H1 (cell line): Measurements from ENCODE around the gene VAT1. TPM values are rescaled to one million over a fixed set of nuclear protein-coding genes. Genes with fewer than 3 reads are reported as not detected.

Experiments
- CTCF ChIA-PET: fragments of 300-600 bp; sonication (Branson Sonifier 250); formaldehyde crosslinking; loops from one replicate; lab custom pipeline; 2021; ENCODE audit not compliant: partially characterized antibody; lab: Charles Lee
- POLR2A ChIA-PET: fragments of 300-600 bp; sonication (Branson Sonifier 250); formaldehyde crosslinking; loops from one replicate; lab custom pipeline; 2021; ENCODE audit warnings: inconsistent platforms; ENCODE audit not compliant: partially characterized antibody; lab: Charles Lee
- DNase-seq, 2 experiments: peaks; one replicate each; pipeline versions ENCODE4 v3.0.0 to v3.0.0-alpha.2; 2010 to 2022; ENCODE audit warnings: low spot score in 2 of 2, low read depth in 1 of 2, mixed read lengths in 1 of 2
- FAIRE-seq: peaks from 2 replicates; lab custom pipeline; 2011; peaks lifted over from hg19 to GRCh38; lab: Jason Lieb, UNC
- H2AFZ ChIP-seq: 2 replicates; pipeline ENCODE4 v1.8.1; 2012; ENCODE audit warnings: low read length, inconsistent platforms
- H2AK5ac ChIP-seq: 2 replicates; pipeline ENCODE4 v1.6.1; 2013; ENCODE audit warnings: low read depth, low read length
- H2BK120ac ChIP-seq: replicated peaks from 2 replicates; pipeline ENCODE3; 2013; ENCODE audit warnings: low read depth, low read length, inconsistent platforms
- H2BK12ac ChIP-seq: 2 replicates; pipeline ENCODE4 v1.6.1; 2013; ENCODE audit warnings: low read depth, low read length
- H2BK15ac ChIP-seq: 2 replicates; pipeline ENCODE4 v1.6.1; 2013; ENCODE audit warnings: low read length
- H2BK20ac ChIP-seq: 2 replicates; pipeline ENCODE4 v1.6.1; 2013; ENCODE audit warnings: low read length
- H2BK5ac ChIP-seq: 2 replicates; pipeline ENCODE4 v1.6.1; 2013; ENCODE audit warnings: low read depth, low read length
- H3K14ac ChIP-seq: 2 replicates; pipeline ENCODE4 v1.6.1; 2013; ENCODE audit warnings: inconsistent platforms; ENCODE audit not compliant: insufficient read length
- H3K18ac ChIP-seq: 2 replicates; pipeline ENCODE4 v1.6.1; 2013; ENCODE audit warnings: low read length; ENCODE audit errors: extremely low read depth
- H3K23ac ChIP-seq: 2 replicates; pipeline ENCODE4 v1.6.1; 2013; ENCODE audit warnings: inconsistent platforms; ENCODE audit not compliant: insufficient read length
- H3K23me2 ChIP-seq: 2 replicates; pipeline ENCODE4 v1.6.1; 2013; ENCODE audit warnings: low read depth, low read length
- H3K27ac ChIP-seq: 2 replicates; pipeline ENCODE4 v1.6.1; 2011; ENCODE audit warnings: low read depth, low read length, inconsistent platforms
- H3K27me3 ChIP-seq, 4 experiments: replicated peaks in 1 of 4; 1 replicate in 1 of 4; 2 replicates in 3 of 4; pipeline versions ENCODE4 v1.6.1 to v1.8.1; 2011 to 2013; ENCODE audit warnings: low read length in 3 of 4, mild to moderate bottlenecking in 3 of 4, inconsistent platforms in 2 of 4, mixed read lengths in 2 of 4, moderate library complexity in 1 of 4; ENCODE audit not compliant: control insufficient read depth in 3 of 4, insufficient read depth in 3 of 4; ENCODE audit errors: extremely low read depth in 1 of 4
- H3K36me3 ChIP-seq, 4 experiments: 2 replicates each; pipeline versions ENCODE4 v1.6.1 to v1.8.1; 2011 to 2013; ENCODE audit warnings: mild to moderate bottlenecking in 4 of 4, low read length in 3 of 4, moderate library complexity in 2 of 4, control low read depth in 1 of 4, inconsistent platforms in 1 of 4; ENCODE audit not compliant: insufficient read depth in 4 of 4, control insufficient read depth in 2 of 4
- H3K4ac ChIP-seq: replicated peaks from 2 replicates; pipeline ENCODE3; 2013; ENCODE audit warnings: low read length, low read depth, mixed read lengths, inconsistent platforms; ENCODE audit not compliant: insufficient read length
- H3K4me1 ChIP-seq, 4 experiments: replicated peaks in 1 of 4; 1 replicate in 1 of 4; 2 replicates in 3 of 4; pipeline versions ENCODE4 v1.6.1 to v1.8.1; 2011 to 2013; ENCODE audit warnings: low read length in 3 of 4, inconsistent platforms in 2 of 4, mixed read lengths in 1 of 4; ENCODE audit not compliant: insufficient read depth in 4 of 4, control insufficient read depth in 3 of 4
- H3K4me2 ChIP-seq, 2 experiments: 2 replicates each; pipeline versions ENCODE4 v1.6.1 to v1.8.1; 2011 to 2013; ENCODE audit warnings: low read depth in 2 of 2, low read length in 2 of 2, control low read depth in 1 of 2, inconsistent platforms in 1 of 2, mild to moderate bottlenecking in 1 of 2; ENCODE audit not compliant: insufficient read depth in 1 of 2
- H3K4me3 ChIP-seq, 4 experiments: fragments of 200-600, 300-600 bp in 1 of 4; sonication (generic), shearing (Covaris generic), sonication (Bioruptor Twin) in 1 of 4; 2 replicates each; pipeline versions ENCODE4 v1.5.1 to v1.8.1; 2011 to 2016; ENCODE audit warnings: low read length in 4 of 4, low read depth in 3 of 4, control low read depth in 2 of 4, inconsistent platforms in 2 of 4, mild to moderate bottlenecking in 2 of 4, mixed read lengths in 1 of 4, moderate library complexity in 1 of 4; ENCODE audit not compliant: insufficient read depth in 2 of 4; ENCODE audit errors: extremely low read depth in 1 of 4
- H3K56ac ChIP-seq: replicated peaks from 2 replicates; pipeline ENCODE3; 2013; ENCODE audit warnings: low read depth, mild to moderate bottlenecking, mixed read lengths, low read length, inconsistent platforms; ENCODE audit not compliant: insufficient read length
- H3K79me1 ChIP-seq: 2 replicates; pipeline ENCODE4 v1.6.1; 2013; ENCODE audit warnings: low read depth, low read length, control low read depth
- H3K79me2 ChIP-seq, 2 experiments: 2 replicates each; pipeline versions ENCODE4 v1.6.1 to v1.8.1; 2012 to 2013; ENCODE audit warnings: low read length in 2 of 2, mild to moderate bottlenecking in 2 of 2, inconsistent platforms in 1 of 2; ENCODE audit not compliant: insufficient read depth in 2 of 2, control insufficient read depth in 1 of 2
- H3K9ac ChIP-seq, 4 experiments: replicated peaks in 1 of 4; 1 replicate in 1 of 4; 2 replicates in 3 of 4; pipeline versions ENCODE4 v1.6.1 to v1.8.1; 2011 to 2013; ENCODE audit warnings: low read depth in 3 of 4, low read length in 3 of 4, control low read depth in 2 of 4, mild to moderate bottlenecking in 2 of 4, moderate library complexity in 2 of 4, inconsistent platforms in 1 of 4; ENCODE audit errors: extremely low read depth in 1 of 4
- H3K9me3 ChIP-seq, 2 experiments: 2 replicates each; pipeline versions ENCODE4 v1.6.1 to v1.8.1; 2012 to 2013; ENCODE audit warnings: mild to moderate bottlenecking in 2 of 2, moderate library complexity in 2 of 2, control low read depth in 1 of 2, inconsistent platforms in 1 of 2, low read depth in 1 of 2, low read length in 1 of 2, mixed read lengths in 1 of 2; ENCODE audit not compliant: insufficient read depth in 2 of 2
- H4K20me1 ChIP-seq, 2 experiments: replicated peaks in 1 of 2; 2 replicates each; pipeline versions ENCODE3 to v1.8.1; 2011 to 2013; ENCODE audit warnings: inconsistent platforms in 2 of 2, low read length in 2 of 2, mild to moderate bottlenecking in 1 of 2; ENCODE audit not compliant: insufficient read depth in 2 of 2, control insufficient read depth in 1 of 2
- H4K5ac ChIP-seq: 2 replicates; pipeline ENCODE4 v1.6.1; 2013; ENCODE audit warnings: low read length, low read depth, mixed read lengths, inconsistent platforms; ENCODE audit not compliant: insufficient read length
- H4K8ac ChIP-seq: 2 replicates; pipeline ENCODE4 v1.8.0; 2013; ENCODE audit warnings: mild to moderate bottlenecking, moderate library complexity, low read length, inconsistent platforms; ENCODE audit not compliant: insufficient read depth; ENCODE audit errors: extremely low read depth
- H4K91ac ChIP-seq: replicated peaks from 2 replicates; pipeline ENCODE3; 2013; ENCODE audit warnings: low read length, mixed read lengths, inconsistent platforms; ENCODE audit not compliant: insufficient read length
- EZH2 ChIP-seq: fragments of 200-600 bp; sonication (generic); IDR thresholded peaks from 2 replicates; pipeline ENCODE4 v1.7.1; 2012; ENCODE audit warnings: low read depth, mild to moderate bottlenecking, moderate library complexity, low read length, inconsistent platforms; ENCODE audit not compliant: severe bottlenecking
- POU5F1 ChIP-seq: IDR thresholded peaks from 2 replicates; pipeline ENCODE4 v1.6.1; 2011; ENCODE audit warnings: low read depth, mild to moderate bottlenecking, low read length, moderate library complexity
- polyA plus RNA-seq, 7 experiments: library from polyadenylated mRNA; depleted of rRNA in 3 of 7; stranded (reverse) in 5 of 7; unstranded in 2 of 7; fragments of >200 nt in 5 of 7; fragments of 200-250 nt in 2 of 7; gene quantifications; 1 replicate in 5 of 7; 2 replicates in 1 of 7; 4 replicates in 1 of 7; pipeline versions ENCODE4 v1.2.1 to v1.2.3, GENCODE V29; 2011 to 2013; ENCODE audit warnings: missing spikeins in 2 of 7, mixed read lengths in 2 of 7
- total RNA-seq: library from RNA; stranded (reverse); fragmentation: NEBNext Ultra II Directional; extraction: Animal tissue kit (Norgen Biotek cat#: 25700); gene quantifications from 2 replicates; pipeline ENCODE4 v1.2.1, GENCODE V29; 2021

The VAT1 gene
- total and polyA plus RNA-seq, 2 of the 8 experiments (the other 6 are each of a cell fraction or from before 2014, with no cell fraction given) = 200 to 295 TPM

- H3K4ac ChIP-seq = no peak overlapping the region
- no peak overlapping the region for H2BK120ac ChIP-seq
- peaks cover 6% of the 10 kb centered on the region; the same call in 1 of the 2 replicates for H3K79me1 ChIP-seq
- H3K27me3 ChIP-seq = no peaks in the 10 kb centered on the region
- no peak overlapping the region for H3K18ac ChIP-seq
- no peak overlapping the region for H3K23ac ChIP-seq
- no peak overlapping the region for H3K56ac ChIP-seq
- FAIRE-seq (no peak), DNase-seq (no peak)
- no peak overlapping the region for H2BK5ac ChIP-seq
- H3K27ac ChIP-seq = no peak overlapping the region
- no peak overlapping the region for H2BK15ac ChIP-seq
- H2BK20ac ChIP-seq = no peak overlapping the region
- H3K9me3 ChIP-seq = no peaks in the 10 kb centered on the region
- H2AK5ac ChIP-seq = no peak overlapping the region
- H4K8ac ChIP-seq = no peak overlapping the region
- H3K79me2 ChIP-seq = peaks cover 0 to 17% of the 10 kb centered on the region in 2 experiments; a peak in 3 of 4 replicates
- peak overlapping the region in 1 of 4 experiments; percentile 4; a peak in 1 of 7 replicates for H3K9ac ChIP-seq
- TF ChIP-seq EZH2 (no peak), POU5F1 (no peak)
- peaks cover 3 to 16% (median 4%) of the 10 kb centered on the region in 4 experiments; a peak in 5 of 7 replicates for H3K4me1 ChIP-seq
- H3K4me3 ChIP-seq = no peak overlapping the region
- no peak overlapping the region for H4K5ac ChIP-seq
- H4K20me1 ChIP-seq = peaks cover 0 to 3% of the 10 kb centered on the region in 2 experiments
- peaks cover 10% of the 10 kb centered on the region for H3K23me2 ChIP-seq
- ChIA-PET POLR2A (interaction anchor here (1.0 to 4.6 kb wide), 2 partner anchors 15 to 139 kb away, joined by 3 to 45 read pairs; partner anchors contain the start of gene RPL27), CTCF (interaction anchor here (0.6 to 3.3 kb wide), 2 partner anchors 15 to 160 kb away, joined by 3 to 14 read pairs; partner anchors contain the start of gene RPL27)
- no peak overlapping the region; a peak in 2 of 4 replicates for H3K4me2 ChIP-seq
- H4K91ac ChIP-seq = no peak overlapping the region
- no peak overlapping the region for H2BK12ac ChIP-seq
- no peak overlapping the region for H3K14ac ChIP-seq
- peaks cover 2 to 8% (median 4%) of the 10 kb centered on the region in 4 experiments; a peak in 6 of 8 replicates for H3K36me3 ChIP-seq
- H2AFZ ChIP-seq = no peak overlapping the region
These were observed 39.9 kb downstream of the VAT1 start for GRCh38 chr17:42982266-42982665.
